Measurements from ENCODE around the gene LOC101059915. TPM values are rescaled to one million over a fixed set of nuclear protein-coding genes. Genes with fewer than 3 reads are reported as not detected.
A peak's percentile ranks its signal among the peaks of the same experiment; 100 is the strongest.
"Not testable (repeated sequence)": the region's sequence is repeated elsewhere in the genome, so short reads cannot be mapped to it uniquely, and the experiment has no call there.

The LOC101059915 gene

DNA sequence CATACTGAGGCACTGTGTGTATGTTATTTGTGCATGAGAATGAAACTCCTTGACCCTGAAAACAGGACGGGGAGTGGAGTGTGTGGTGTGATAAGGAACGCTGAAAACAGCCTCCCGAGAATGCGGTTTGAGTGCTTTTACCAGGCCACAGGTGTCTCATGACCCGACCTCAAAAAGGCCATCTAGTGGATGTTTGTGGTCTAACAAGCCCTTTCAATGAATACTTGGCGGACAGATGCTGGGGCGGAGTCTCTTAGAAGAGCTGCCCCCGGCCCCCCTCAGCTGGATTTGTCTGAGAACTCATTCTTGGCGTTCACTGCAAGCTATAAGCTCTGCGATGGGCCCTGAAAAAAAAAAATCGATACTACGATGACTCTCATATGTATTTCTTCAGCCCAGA, 35.5 kb downstream of the LOC101059915 start:
- ATAC-seq (replicated peaks in 1 of 2): peak in 1 of 2 donors; percentile 44
- H3K27me3 Mint-ChIP-seq (ENCODE audit: low read depth); H3K4me3 Mint-ChIP-seq; H3K27ac Mint-ChIP-seq; H3K4me1 Mint-ChIP-seq (ENCODE audit: low read depth); H3K9me3 Mint-ChIP-seq; DNase-seq; H3K36me3 Mint-ChIP-seq (ENCODE audit: insufficient read depth in 2 of 2): not testable (repeated sequence)

DNA sequence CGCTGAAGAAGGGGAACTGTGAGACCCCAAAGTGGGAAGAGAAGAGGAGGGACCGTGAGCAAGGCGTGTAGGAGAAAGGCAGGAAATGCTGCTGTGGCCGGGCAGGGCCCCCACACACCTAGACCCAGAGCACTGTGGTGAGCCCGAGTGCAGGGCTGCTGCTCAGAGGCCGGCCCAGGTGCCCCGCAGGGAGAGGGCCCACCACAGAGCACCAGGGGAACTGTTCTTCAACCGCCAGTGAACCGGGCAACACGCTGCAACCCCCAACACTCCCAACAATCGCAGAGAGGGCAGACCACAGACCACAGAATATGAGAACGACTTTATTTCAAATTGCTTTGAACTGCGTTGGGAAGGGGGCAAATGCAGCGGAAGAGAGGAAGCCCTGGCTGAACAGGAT, 46.7 kb downstream of the LOC101059915 start:
- ATAC-seq (replicated peaks in 1 of 2): peak in 1 of 2 donors; percentile 32
- not testable (repeated sequence) for H3K27me3 Mint-ChIP-seq (ENCODE audit: low read depth); H3K4me1 Mint-ChIP-seq (ENCODE audit: low read depth); DNase-seq; H3K36me3 Mint-ChIP-seq (ENCODE audit: insufficient read depth in 2 of 2); H3K9me3 Mint-ChIP-seq; H3K4me3 Mint-ChIP-seq; H3K27ac Mint-ChIP-seq

GRCh38 chrX:71715551-71715950, 48.2 kb downstream of the LOC101059915 start:
- not testable (repeated sequence) for H3K27me3 Mint-ChIP-seq (ENCODE audit: low read depth); H3K27ac Mint-ChIP-seq; ATAC-seq (replicated peaks in 1 of 2)

GRCh38 chrX:71716323-71716722, 49.0 kb downstream of the LOC101059915 start:
- not testable (repeated sequence) for DNase-seq; H3K27ac Mint-ChIP-seq; ATAC-seq (replicated peaks in 1 of 2); H3K4me3 Mint-ChIP-seq; H3K27me3 Mint-ChIP-seq (ENCODE audit: low read depth); H3K9me3 Mint-ChIP-seq; H3K4me1 Mint-ChIP-seq (ENCODE audit: low read depth); H3K36me3 Mint-ChIP-seq (ENCODE audit: insufficient read depth in 2 of 2)

More at GRCh38 chrX:71715551-71715950, 48.2 kb downstream of the LOC101059915 start:
- not testable (repeated sequence) for H3K4me3 Mint-ChIP-seq; H3K36me3 Mint-ChIP-seq (ENCODE audit: insufficient read depth in 2 of 2); H3K9me3 Mint-ChIP-seq; DNase-seq; H3K4me1 Mint-ChIP-seq (ENCODE audit: low read depth)

DNA sequence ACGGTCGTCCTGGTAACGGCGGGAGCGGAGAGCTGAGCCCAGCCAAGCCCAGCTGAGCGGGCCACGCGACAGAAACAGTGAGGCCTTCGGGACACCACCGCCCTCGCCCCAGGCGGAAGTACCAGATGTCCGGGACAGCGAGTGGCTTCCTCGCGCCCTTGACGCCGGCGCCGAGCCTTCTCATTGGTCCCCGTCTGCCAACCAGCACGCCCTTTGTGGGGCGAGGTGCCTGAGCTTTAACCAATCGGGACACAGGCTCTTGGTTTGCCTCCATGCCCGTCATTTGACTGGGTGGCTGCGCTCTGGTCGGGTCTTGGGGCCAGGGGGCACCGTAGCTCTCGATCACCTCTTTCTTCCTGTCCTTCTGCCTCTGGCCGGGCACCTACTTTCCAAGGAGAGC, 50.8 kb downstream of the LOC101059915 start, which contains the start of gene CXorf49:
TSS of gene CXorf49 (minus strand) at position 101 of the 400 bp plus-strand sequence. CDS start 134 bp downstream, outside the sequence.
- not testable (repeated sequence) for H3K4me1 Mint-ChIP-seq (ENCODE audit: low read depth); H3K27ac Mint-ChIP-seq; H3K36me3 Mint-ChIP-seq (ENCODE audit: insufficient read depth in 2 of 2); H3K27me3 Mint-ChIP-seq (ENCODE audit: low read depth); H3K9me3 Mint-ChIP-seq; ATAC-seq (replicated peaks in 1 of 2); H3K4me3 Mint-ChIP-seq; DNase-seq

- not testable (repeated sequence) for H3K36me3 Mint-ChIP-seq (ENCODE audit: insufficient read depth in 2 of 2); H3K9me3 Mint-ChIP-seq
Measured at GRCh38 chrX:71719195-71719594, 51.8 kb downstream of the LOC101059915 start.

GRCh38 chrX:71720289-71720886, 53.0 kb downstream of the LOC101059915 start:
- H3K27me3 Mint-ChIP-seq (ENCODE audit: low read depth); ATAC-seq (replicated peaks in 1 of 2); H3K4me3 Mint-ChIP-seq; H3K27ac Mint-ChIP-seq; H3K4me1 Mint-ChIP-seq (ENCODE audit: low read depth); H3K9me3 Mint-ChIP-seq; H3K36me3 Mint-ChIP-seq (ENCODE audit: insufficient read depth in 2 of 2); DNase-seq: not testable (repeated sequence)

More at GRCh38 chrX:71719195-71719594, 51.8 kb downstream of the LOC101059915 start:
- DNase-seq; H3K4me1 Mint-ChIP-seq (ENCODE audit: low read depth); ATAC-seq (replicated peaks in 1 of 2); H3K27ac Mint-ChIP-seq; H3K27me3 Mint-ChIP-seq (ENCODE audit: low read depth); H3K4me3 Mint-ChIP-seq: not testable (repeated sequence)

Other genes with a start within 250 kb of the LOC101059915 start
- 100 to 1,000 TPM; 702 to 788 TPM for gene OGT, start 134.4 kb upstream of the LOC101059915 start, total RNA-seq
- 1 to 10 TPM; 6.9 to 8.4 TPM for gene GCNA, start 89.1 kb upstream of the LOC101059915 start, total RNA-seq
- 10 to 100 TPM in 1 of 2 donors, 1 to 10 TPM in 1; 8.8 to 14.6 TPM for gene CXCR3, start 49.0 kb upstream of the LOC101059915 start, total RNA-seq
- not detected for gene CXorf49, start 50.7 kb downstream of the LOC101059915 start, total RNA-seq
- gene CXorf49B, start 95.8 kb downstream of the LOC101059915 start, total RNA-seq: not detected
- under 1 TPM; 0.26 to 0.69 TPM for gene NHSL2, start 243.3 kb downstream of the LOC101059915 start, total RNA-seq

Data from activated T-cell treated with anti-CD3 and anti-CD28 coated beads, Interleukin-2, amount 50 U/mL, for 72 hours (primary cell).